T-helper 2 cell (primary cell): Measurements from ENCODE around the gene AQP7.
A peak's percentile ranks its signal among the peaks of the same experiment; 100 is the strongest.
"Not testable (repeated sequence)": the region's sequence is repeated elsewhere in the genome, so short reads cannot be mapped to it uniquely, and the experiment has no call there.

Source experiments
- DNase-seq, 5 experiments: peaks; one replicate each; pipeline versions ENCODE4 v3.0.0 to v3.0.0-alpha.2; 2012 to 2022
- total RNA-seq, 2 donors: gene quantifications; one replicate each; lab custom pipeline; 2026; lab: John Stamatoyannopoulos, UW

The AQP7 gene
- total RNA-seq: 0 to 0.20 reads per million in 2 donors

- DNase-seq: not testable (repeated sequence)
Measured at GRCh38 chr9:33402371-33402770, at the start of gene AQP7. TSS of gene AQP7 (minus strand) at chr9:33402568. CDS start at chr9:33401262, 1,306 bp downstream.

GRCh38 chr9:33450621-33451146 lies 48.3 kb upstream of the AQP7 start:
- DNase-seq: no peak

GRCh38 chr9:33449715-33450114 lies 47.3 kb upstream of the AQP7 start:
- no peak for DNase-seq

- peak in 1 of 5 experiments; percentile 44 for DNase-seq
Measured at GRCh38 chr9:33447799-33448553, 45.6 kb upstream of the AQP7 start.

GRCh38 chr9:33446946-33447798 lies 44.8 kb upstream of the AQP7 start, which contains the start of gene AQP3:
TSS of gene AQP3 (minus strand) at chr9:33447593. CDS start at chr9:33447530, 63 bp downstream.
- peak; percentile 51 to 81 (median 64) for DNase-seq

- DNase-seq: peak in 3 of 5 experiments; percentile 18 to 92 (median 85)
Measured at GRCh38 chr9:33446240-33446945, 44.0 kb upstream of the AQP7 start.

- peak in 1 of 5 experiments; percentile 60 for DNase-seq
Measured at GRCh38 chr9:33445389-33446239, 43.2 kb upstream of the AQP7 start.

- no peak for DNase-seq
Measured at GRCh38 chr9:33443464-33444154, 41.2 kb upstream of the AQP7 start.

GRCh38 chr9:33443047-33443446 lies 40.7 kb upstream of the AQP7 start:
- DNase-seq: no peak

- DNase-seq: no peak
Measured at GRCh38 chr9:33442125-33442524, 39.8 kb upstream of the AQP7 start.

- DNase-seq: no peak
Measured at GRCh38 chr9:33440609-33441008, 38.2 kb upstream of the AQP7 start.

GRCh38 chr9:33440204-33440603 lies 37.8 kb upstream of the AQP7 start:
- DNase-seq: no peak

- DNase-seq: no peak
Measured at GRCh38 chr9:33439731-33440130, 37.4 kb upstream of the AQP7 start.

- no peak for DNase-seq
Measured at GRCh38 chr9:33438926-33439680, 36.7 kb upstream of the AQP7 start.

- DNase-seq: no peak
Measured at GRCh38 chr9:33437898-33438297, 35.5 kb upstream of the AQP7 start.

GRCh38 chr9:33437205-33437604 lies 34.8 kb upstream of the AQP7 start:
- no peak for DNase-seq

- no peak for DNase-seq
Measured at GRCh38 chr9:33436445-33436844, 34.1 kb upstream of the AQP7 start.

GRCh38 chr9:33435821-33436277 lies 33.5 kb upstream of the AQP7 start:
- DNase-seq: no peak

GRCh38 chr9:33434317-33435105 lies 32.1 kb upstream of the AQP7 start:
- DNase-seq: no peak
